HG03103 (cell line): Measurements from ENCODE around the gene PYY.

ENCODE experiments used
- ATAC-seq: cut with Tn5 transposase; IDR thresholded peaks from one replicate; pipeline ENCODE4 v1.9.1; 2021; ENCODE audit warnings: low read depth; ENCODE audit not compliant: unreplicated experiment

The PYY gene

DNA sequence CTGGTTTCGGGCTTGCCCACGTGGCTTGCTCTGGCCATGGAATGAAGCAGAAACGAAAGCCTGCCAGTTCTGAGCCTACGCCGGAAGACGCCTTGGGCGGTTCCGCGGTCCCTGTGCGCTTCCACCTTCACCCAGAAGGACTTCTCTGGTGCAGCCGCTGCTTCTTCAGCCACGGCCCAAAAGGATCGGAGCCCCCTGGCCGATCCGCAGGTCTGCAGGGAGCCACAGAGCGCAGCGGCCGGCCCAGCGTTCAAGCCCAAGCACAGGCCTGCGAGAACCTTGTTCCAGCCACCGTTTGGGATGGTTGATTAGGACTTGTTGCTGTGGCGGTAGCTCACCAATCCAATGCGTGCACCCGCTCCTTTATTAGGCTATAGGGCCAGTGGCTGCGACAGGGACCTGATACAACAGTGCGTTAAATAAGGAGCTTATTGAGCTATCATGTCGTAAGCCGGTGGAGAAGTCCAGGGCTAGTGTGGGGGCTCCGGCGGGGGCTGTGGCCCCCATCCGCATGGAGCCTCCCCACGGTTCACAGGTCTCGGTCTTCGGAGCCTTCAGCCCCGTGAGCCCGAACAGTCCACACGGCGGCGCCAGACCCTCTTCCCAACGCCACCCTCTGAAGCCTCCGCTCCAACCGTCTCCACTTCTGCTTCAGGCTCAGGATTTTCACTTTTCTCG is 36.3 kb downstream of the PYY start:
- ATAC-seq, result no peak

DNA sequence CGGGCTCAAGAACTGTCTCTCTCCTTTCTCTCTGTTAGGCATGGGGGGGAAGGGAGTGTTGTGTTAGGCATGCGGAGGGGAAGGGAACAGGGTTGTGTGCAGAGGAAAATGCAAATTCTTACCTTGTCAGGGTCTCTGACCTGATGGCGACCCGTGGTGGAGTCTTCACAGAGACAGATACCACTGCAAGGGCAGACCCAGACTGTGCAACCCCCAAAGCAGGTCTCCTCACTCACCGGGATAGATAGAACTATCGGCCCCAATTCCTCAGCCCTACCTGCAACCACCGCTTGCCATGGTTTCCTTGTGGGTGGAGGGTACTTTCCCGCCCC is 36.8 kb downstream of the PYY start:
- no peak for ATAC-seq

DNA sequence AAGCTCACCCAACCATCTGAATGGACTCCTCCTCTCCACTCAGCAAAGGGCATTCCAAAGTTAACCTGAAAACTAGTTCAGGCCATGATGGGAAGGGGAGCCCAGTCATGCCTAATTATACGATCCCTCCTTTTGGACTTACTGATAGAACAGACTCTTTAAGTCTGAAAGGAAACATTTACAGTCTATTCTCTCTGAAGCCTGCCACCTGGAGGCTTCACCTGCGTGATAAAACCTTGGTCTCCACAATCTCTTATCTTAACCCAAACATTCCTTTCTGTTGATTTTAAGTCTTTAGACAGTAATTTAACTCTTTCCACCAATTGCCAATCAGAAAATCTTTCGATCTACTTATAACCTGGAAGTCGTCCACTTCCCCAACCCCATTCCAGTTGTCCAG is 37.4 kb downstream of the PYY start:
- ATAC-seq, result no peak

DNA sequence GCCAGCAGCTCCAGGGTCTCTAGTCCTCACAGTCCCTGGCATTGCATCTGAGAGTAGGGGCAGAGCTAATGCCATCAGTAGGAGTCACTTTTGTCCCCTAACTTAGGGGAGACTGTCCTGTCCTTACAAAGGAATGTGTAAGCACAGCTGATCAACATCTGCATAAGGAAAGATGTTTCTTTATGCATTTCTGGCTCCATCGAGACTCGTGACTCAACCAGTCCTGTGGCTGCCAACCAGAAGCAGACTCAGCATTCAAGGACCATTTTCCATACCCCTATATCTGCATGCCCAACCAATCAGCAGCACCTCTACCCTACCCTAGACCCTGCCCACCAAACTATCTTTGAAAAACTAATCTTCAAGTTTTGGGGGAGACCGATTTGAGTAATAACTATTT is 38.2 kb downstream of the PYY start:
- no peak for ATAC-seq

DNA sequence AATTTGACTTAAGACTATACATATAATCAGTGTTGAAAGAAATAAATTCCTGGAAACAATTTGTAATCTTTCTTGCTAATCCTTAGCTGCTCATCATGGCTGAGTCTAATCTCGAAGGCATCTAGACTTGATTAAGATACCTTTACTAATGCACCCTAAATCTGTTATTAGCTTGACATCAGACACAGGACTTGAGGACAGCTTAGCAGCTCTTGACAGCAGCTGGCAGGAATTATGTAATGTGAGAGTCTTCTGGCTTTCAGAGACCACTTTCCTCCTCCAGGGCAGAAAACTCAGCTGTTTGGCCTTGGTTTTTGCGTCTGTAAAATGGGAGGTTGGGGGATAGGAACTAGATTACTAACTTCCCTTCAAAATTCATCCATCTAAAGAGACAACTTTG is 39.3 kb downstream of the PYY start:
- ATAC-seq, result no peak

DNA sequence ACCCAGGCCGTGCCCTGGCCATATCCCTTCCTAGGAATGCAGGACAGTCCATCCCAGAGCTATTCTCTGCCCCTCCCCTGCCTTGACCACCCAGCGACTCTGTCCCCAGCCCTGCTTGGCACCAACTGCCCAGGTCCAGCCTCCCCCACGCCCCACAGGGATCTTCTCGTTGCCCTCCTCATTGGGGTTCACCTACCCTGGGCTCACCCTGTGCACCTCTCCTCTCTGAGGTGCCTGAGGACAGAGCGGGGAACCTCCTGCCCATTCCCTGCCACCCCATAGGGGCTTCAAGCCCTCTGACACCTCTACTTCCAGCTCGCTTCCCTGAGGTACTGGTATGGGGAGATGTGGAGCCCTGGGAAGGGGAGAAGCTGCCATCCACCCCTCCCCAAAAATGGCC is 40.2 kb downstream of the PYY start:
- ATAC-seq, result no peak

DNA sequence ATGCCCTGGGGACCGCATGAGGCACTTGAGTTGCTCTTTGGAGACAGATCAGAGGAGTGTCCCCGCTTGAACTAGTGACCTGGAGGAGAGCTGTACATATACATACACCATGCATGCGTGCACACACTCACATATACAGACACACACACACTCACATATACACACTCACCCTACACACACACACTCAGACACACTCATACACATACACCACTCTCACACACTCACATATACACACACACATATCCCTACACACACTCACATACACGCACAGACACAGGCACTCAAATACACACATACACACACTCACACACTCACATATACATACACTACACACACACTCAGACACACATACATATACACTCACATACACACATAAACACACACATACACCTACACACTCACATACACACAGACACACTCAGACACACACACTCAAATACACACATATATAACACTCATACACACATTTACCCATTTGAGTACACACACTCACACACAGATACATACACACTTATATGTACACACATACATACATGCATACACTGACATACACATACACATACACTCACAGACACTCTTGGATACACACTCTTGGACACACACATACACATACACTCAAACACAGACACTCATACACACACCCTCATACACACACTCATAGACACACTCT is 41.0 kb downstream of the PYY start:
- ATAC-seq, result no peak

DNA sequence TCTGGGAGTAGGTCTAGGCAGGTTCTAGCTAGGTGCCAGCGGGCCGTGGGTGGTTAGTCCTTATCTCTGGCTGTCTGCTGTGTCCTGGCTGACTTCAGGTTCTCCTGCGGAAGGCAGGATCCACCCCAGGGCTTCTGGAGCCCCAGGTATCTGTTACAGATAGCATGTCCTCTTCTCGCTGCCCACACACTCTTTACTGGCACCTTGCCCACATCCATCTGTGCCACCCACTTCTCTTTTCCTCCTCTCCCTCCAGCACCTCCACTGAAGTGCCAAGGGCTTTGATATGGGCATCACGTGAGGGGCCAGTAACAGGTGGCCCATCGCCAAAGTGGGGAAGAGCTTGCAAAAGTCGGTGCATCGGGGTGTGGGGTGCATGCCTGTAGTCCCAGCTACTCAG is 41.8 kb downstream of the PYY start:
- no peak for ATAC-seq

DNA sequence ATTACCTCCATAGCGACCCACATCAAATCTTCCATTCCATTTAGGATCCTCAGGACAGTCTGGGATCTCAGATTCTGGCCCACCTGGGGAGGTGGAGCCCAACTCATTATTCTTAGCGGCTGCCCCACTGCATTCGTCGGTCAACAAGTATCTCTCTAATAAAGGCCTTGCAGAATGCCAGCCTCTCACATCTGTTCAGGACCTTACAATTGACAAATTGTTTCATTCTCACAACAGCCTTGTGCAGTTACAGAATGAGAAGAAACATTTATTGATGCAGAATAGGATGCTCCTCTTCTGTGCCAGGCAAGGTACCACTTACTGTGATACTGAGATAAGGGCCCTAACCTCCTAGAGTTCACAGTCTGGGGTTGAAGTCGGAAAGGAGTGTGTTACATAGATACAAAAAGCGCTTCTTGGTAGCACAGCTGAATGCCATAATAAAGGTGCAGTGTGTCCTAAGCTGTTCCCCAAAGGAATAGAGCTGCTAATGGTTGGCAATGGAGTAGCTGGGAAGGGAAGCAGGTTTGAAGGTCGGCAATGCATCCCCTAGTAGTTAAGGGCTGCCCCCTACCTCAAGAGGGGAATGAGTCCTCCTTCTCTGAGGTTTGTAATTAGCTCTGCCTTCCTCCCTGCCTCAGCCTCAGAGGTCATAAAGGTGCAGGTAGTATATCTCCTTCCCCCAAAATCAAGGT is 44.1 kb downstream of the PYY start:
- no peak for ATAC-seq

DNA sequence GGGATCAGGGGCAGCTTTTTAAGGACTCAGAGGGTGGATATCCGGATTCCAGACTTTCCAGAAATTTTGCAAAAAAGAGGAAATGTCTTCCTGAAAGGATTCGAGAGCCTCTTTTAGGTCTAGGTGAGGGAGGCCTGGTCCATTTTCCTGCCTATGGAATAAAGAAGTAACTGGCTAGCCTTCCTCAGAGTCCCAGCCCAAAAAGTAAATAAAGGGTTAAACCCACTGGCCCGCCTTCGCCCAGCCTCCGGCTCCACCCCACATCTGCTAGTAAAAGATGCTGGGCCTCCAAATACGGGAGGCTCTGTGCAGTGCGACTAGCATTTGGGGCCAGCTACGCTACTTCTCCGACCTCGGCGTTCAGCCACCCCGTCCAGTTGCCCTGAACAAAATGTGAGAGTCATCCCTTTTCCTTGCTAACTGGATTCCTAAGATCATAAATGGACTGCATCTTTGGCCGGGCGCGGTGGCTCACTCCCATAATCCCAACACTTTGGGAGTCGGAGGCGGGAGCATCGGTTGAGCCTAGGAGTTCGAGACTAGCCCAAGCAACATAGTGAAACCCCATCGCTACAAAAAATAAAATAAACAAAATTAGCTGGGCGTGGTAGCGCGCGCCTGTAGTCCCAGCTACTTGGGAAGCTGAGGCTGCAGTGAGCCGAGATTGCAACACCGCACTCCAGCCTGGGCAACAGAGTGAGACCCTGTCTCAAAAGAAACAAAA is 45.6 kb downstream of the PYY start:
- no peak for ATAC-seq

DNA sequence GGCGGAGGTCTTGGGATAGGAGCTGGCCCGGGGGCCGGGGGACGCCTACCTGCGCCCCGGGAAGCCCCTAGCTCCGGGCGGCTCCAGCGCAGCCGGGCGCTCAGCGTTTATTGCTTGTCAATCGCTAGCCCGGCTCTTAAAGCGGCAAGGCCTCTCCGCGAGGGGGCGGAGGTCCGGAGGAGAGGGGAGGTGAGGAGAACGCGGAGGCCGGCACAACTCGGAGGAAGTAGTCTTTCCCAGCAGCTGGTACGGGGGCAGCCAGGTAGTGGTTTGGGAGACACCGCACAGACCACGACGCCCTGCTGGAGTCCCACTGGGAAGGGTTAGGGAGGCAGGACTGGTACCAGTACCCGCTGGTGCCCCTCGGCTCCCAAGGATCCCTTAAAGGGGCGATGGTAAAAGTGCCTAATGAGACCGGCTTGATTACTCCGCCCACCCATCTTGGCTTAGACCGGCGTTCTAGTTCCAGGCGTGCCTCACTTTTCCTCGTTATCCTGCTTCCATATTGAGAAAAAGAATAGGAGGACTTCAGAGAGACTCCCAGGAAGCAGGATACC is 46.2 kb downstream of the PYY start, which contains the start of gene MPP2:
Gene MPP2, minus strand, starts transcription at position 112 of the 557 bp plus-strand sequence. CDS start 3,076 bp downstream, outside the sequence.
- ATAC-seq, result no peak

DNA sequence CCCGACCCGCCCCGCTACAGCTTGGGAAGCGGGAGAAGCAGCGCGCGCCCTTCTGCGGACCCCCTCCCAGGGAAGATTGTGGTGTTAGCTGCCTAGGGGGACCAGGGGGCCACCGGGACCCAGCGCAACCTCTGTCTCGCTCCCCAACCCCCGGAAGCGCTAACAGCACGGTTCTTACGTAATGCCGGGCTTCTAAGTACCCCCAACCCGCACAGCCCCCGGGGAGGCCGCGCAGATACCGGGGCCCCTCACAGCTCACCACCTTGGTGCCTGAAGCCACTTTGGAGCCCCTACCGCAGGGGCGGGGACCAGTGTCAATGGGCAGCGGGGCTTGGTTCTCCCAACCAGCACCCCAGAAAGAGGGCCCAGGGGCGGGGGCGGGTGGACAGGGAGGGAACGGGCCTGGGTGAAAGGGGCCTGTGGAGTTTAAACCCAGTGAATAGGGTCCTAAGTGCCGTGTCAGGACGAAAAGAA is 46.8 kb downstream of the PYY start:
- no peak for ATAC-seq

DNA sequence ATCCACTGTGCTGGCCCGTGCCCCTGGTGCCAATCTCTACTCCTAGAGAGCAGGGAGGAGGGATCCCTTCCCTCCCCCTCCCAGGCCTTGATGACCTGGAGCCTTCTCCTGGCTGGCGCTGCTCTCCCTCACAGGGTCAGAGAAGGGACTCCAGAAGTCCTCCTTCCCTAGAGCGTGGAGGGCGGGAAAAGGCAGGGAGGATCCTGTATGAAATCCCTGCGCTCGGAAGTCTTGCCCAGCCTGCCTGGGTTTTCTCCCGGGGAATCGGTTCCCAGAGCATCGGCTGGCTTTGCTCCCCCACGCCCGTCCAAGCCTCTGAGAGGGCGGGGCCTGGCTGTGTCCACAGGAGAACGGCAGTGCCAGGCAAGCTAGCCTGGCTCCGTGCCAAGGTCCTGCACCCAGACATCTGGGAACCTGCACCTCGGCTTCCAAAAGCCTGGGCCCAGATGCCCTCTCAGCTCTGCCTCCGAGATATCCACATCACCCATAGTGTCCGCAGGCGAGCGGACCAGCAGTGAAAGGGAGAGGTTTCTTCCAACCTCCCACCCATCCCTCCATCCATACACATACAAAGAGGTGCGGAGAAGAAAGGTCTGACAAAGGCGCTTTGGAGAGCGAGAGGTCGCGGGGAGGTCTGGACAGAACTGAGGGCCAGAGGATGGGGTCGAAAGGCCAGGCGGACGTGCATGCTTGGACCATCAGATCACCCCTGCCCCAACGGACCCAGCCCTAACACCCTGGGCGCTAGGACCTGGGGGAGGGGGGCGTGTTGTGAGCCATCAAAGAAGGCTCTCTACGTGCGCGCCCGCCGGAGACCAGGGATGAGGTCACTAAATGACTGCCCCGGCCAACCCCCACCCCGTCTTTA is 47.5 kb downstream of the PYY start:
- no peak for ATAC-seq

DNA sequence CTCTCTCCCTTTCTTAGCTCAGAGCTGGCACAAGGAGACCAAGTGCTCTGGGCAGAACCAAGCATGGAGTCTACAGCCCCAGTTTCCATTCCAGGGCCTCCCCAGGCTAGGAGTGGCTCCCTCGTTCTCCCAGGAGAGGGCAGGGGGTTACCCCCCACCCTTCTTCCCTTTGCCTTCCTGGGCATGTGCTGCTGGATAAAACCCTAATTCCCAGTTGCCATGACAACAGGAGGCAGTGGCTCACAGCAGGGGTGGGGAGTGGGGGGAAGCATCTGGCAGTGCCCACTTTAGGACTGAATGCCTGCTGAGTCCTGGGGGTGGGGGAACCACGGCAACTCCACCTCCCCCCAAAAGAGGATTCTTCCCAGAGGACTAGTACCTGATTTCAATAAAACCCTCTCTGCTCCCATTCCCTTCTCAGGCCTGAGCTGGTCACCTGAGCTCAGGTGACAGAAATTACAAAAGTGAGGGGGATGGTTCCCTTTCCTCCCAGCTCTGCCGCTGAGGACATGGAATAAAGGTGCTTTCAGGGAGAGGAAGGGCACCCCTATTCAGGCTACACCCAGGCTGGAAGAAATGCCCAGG is 48.2 kb downstream of the PYY start:
- ATAC-seq, result no peak
